ENCODE data around the gene P2RY2. TPM values are rescaled to one million over a fixed set of nuclear protein-coding genes. Genes with fewer than 3 reads are reported as not detected.

P2RY2 gene
- total RNA-seq, 2 experiments from 2014 or later, result not detected

GRCh38 chr11:73233692-73234470 is 15.8 kb downstream of the P2RY2 start:
- no peak for DNase-seq
- Mint-ChIP-seq H3K27ac (no peak overlapping the region), H3K36me3 (no peaks in the 10 kb centered on the region), H3K4me1 (ENCODE audit: low read depth) (no peaks in the 10 kb centered on the region), H3K4me3 (no peak overlapping the region), H3K27me3 (no peaks in the 10 kb centered on the region), H3K9me3 (no peaks in the 10 kb centered on the region)
- ChIA-PET CTCF (interaction anchor here (1.5 kb wide), 1 partner anchor 9 kb away, joined by 6 read pairs; no protein-coding TSS in a partner anchor), POLR2A (no interaction called here)
- intact Hi-C loops (cut with micrococcal nuclease), result no loop called here

GRCh38 chr11:73234471-73235181 is 16.5 kb downstream of the P2RY2 start:
- no peaks in the 10 kb centered on the region for H3K27me3 Mint-ChIP-seq
- no peak for DNase-seq
- POLR2A ChIA-PET, result no interaction called here
- H3K27ac Mint-ChIP-seq, result no peak overlapping the region
- no peaks in the 10 kb centered on the region for H3K36me3 Mint-ChIP-seq
- H3K4me3 Mint-ChIP-seq, result no peak overlapping the region
- CTCF ChIA-PET, result interaction anchor here (2.1 kb wide), 1 partner anchor 22 kb away, joined by 4 read pairs; no protein-coding TSS in a partner anchor
- H3K9me3 Mint-ChIP-seq, result no peaks in the 10 kb centered on the region
- intact Hi-C loops (cut with micrococcal nuclease), result no loop called here
- H3K4me1 Mint-ChIP-seq (ENCODE audit: low read depth), result no peaks in the 10 kb centered on the region

- CTCF ChIA-PET, result interaction anchor here (1.2 to 2.4 kb wide), 4 partner anchors 10 to 116 kb away, joined by 3 to 17 read pairs (median 4); no protein-coding TSS in a partner anchor
- no peaks in the 10 kb centered on the region for H3K4me1 Mint-ChIP-seq (ENCODE audit: low read depth)
- no peak overlapping the region for H3K27ac Mint-ChIP-seq
- no peak overlapping the region for H3K4me3 Mint-ChIP-seq
- intact Hi-C loops (cut with micrococcal nuclease), result no loop called here
- H3K36me3 Mint-ChIP-seq, result no peaks in the 10 kb centered on the region
- POLR2A ChIA-PET, result no interaction called here
- DNase-seq, result no peak
- no peaks in the 10 kb centered on the region for H3K27me3 Mint-ChIP-seq
- no peaks in the 10 kb centered on the region for H3K9me3 Mint-ChIP-seq
These were observed 17.2 kb downstream of the P2RY2 start for GRCh38 chr11:73235236-73235786.

- Mint-ChIP-seq H3K36me3 (no peaks in the 10 kb centered on the region), H3K9me3 (no peaks in the 10 kb centered on the region), H3K27me3 (peaks cover 3% of the 10 kb centered on the region), H3K4me1 (ENCODE audit: low read depth) (no peaks in the 10 kb centered on the region), H3K4me3 (no peak overlapping the region), H3K27ac (no peak overlapping the region)
- ChIA-PET CTCF (interaction anchor here (1.0 to 2.4 kb wide), 10 partner anchors 9 to 405 kb away, joined by 3 to 17 read pairs (median 4); no protein-coding TSS in a partner anchor), POLR2A (interaction anchor here (1.3 kb wide), 1 partner anchor 454 kb away, joined by 3 read pairs; no protein-coding TSS in a partner anchor)
- DNase-seq, result no peak
- intact Hi-C loops (cut with micrococcal nuclease), result no loop called here
These were observed 18.2 kb downstream of the P2RY2 start for GRCh38 chr11:73236205-73236765.

GRCh38 chr11:73236854-73237253 is 18.8 kb downstream of the P2RY2 start:
- intact Hi-C loops (cut with micrococcal nuclease), result no loop called here
- Mint-ChIP-seq H3K9me3 (no peaks in the 10 kb centered on the region), H3K27me3 (peaks cover 3% of the 10 kb centered on the region), H3K4me1 (ENCODE audit: low read depth) (no peaks in the 10 kb centered on the region), H3K36me3 (no peaks in the 10 kb centered on the region), H3K4me3 (no peak overlapping the region), H3K27ac (no peak overlapping the region)
- CTCF ChIA-PET, result interaction anchor here (0.7 to 2.4 kb wide), 11 partner anchors 8 to 406 kb away, joined by 3 to 17 read pairs (median 3); no protein-coding TSS in a partner anchor
- DNase-seq, result peak; percentile 59
- POLR2A ChIA-PET, result interaction anchor here (1.3 kb wide), 1 partner anchor 454 kb away, joined by 3 read pairs; no protein-coding TSS in a partner anchor

GRCh38 chr11:73237471-73238290 is 19.6 kb downstream of the P2RY2 start:
- no peak for DNase-seq
- H3K27ac Mint-ChIP-seq, result no peak overlapping the region
- intact Hi-C loops (cut with micrococcal nuclease), result no loop called here
- CTCF ChIA-PET, result interaction anchor here (0.7 to 2.4 kb wide), 9 partner anchors 9 to 407 kb away, joined by 3 to 17 read pairs (median 3); no protein-coding TSS in a partner anchor
- POLR2A ChIA-PET, result no interaction called here
- H3K4me3 Mint-ChIP-seq, result no peak overlapping the region
- peaks cover 6% of the 10 kb centered on the region for H3K27me3 Mint-ChIP-seq
- H3K9me3 Mint-ChIP-seq, result no peaks in the 10 kb centered on the region
- no peaks in the 10 kb centered on the region for H3K4me1 Mint-ChIP-seq (ENCODE audit: low read depth)
- H3K36me3 Mint-ChIP-seq, result no peaks in the 10 kb centered on the region

GRCh38 chr11:73239111-73239521 is 21.0 kb downstream of the P2RY2 start:
- Mint-ChIP-seq H3K4me3 (no peak overlapping the region), H3K27me3 (peaks cover 6% of the 10 kb centered on the region), H3K27ac (no peak overlapping the region), H3K36me3 (no peaks in the 10 kb centered on the region), H3K9me3 (no peaks in the 10 kb centered on the region), H3K4me1 (ENCODE audit: low read depth) (no peaks in the 10 kb centered on the region)
- no peak for DNase-seq
- intact Hi-C loops (cut with micrococcal nuclease), result no loop called here
- ChIA-PET CTCF (no interaction called here), POLR2A (no interaction called here)

GRCh38 chr11:73239571-73240189 is 21.6 kb downstream of the P2RY2 start:
- no peak overlapping the region for H3K27ac Mint-ChIP-seq
- DNase-seq, result no peak
- H3K4me1 Mint-ChIP-seq (ENCODE audit: low read depth), result no peaks in the 10 kb centered on the region
- no peaks in the 10 kb centered on the region for H3K9me3 Mint-ChIP-seq
- intact Hi-C loops (cut with micrococcal nuclease), result loop anchor here (10.0 kb wide), 1 partner anchor 515 kb away; no protein-coding TSS in a partner anchor
- no peak overlapping the region for H3K4me3 Mint-ChIP-seq
- ChIA-PET POLR2A (no interaction called here), CTCF (no interaction called here)
- no peaks in the 10 kb centered on the region for H3K36me3 Mint-ChIP-seq
- peaks cover 6% of the 10 kb centered on the region for H3K27me3 Mint-ChIP-seq

- intact Hi-C loops (cut with micrococcal nuclease), result loop anchor here (10.0 kb wide), 1 partner anchor 515 kb away; no protein-coding TSS in a partner anchor
- POLR2A ChIA-PET, result no interaction called here
- no peaks in the 10 kb centered on the region for H3K36me3 Mint-ChIP-seq
- DNase-seq, result no peak
- H3K4me1 Mint-ChIP-seq (ENCODE audit: low read depth), result no peaks in the 10 kb centered on the region
- no peaks in the 10 kb centered on the region for H3K9me3 Mint-ChIP-seq
- H3K27ac Mint-ChIP-seq, result no peak overlapping the region
- CTCF ChIA-PET, result interaction anchor here (2.9 kb wide), 1 partner anchor 55 kb away, joined by 19 read pairs; no protein-coding TSS in a partner anchor
- H3K4me3 Mint-ChIP-seq, result no peak overlapping the region
- H3K27me3 Mint-ChIP-seq, result peaks cover 6% of the 10 kb centered on the region
These were observed 22.2 kb downstream of the P2RY2 start for GRCh38 chr11:73240190-73240781.

- no peak overlapping the region for H3K4me3 Mint-ChIP-seq
- POLR2A ChIA-PET, result no interaction called here
- no peaks in the 10 kb centered on the region for H3K36me3 Mint-ChIP-seq
- no peaks in the 10 kb centered on the region for H3K4me1 Mint-ChIP-seq (ENCODE audit: low read depth)
- DNase-seq, result no peak
- intact Hi-C loops (cut with micrococcal nuclease), result loop anchor here (10.0 kb wide), 1 partner anchor 516 kb away; no protein-coding TSS in a partner anchor
- no peaks in the 10 kb centered on the region for H3K9me3 Mint-ChIP-seq
- H3K27me3 Mint-ChIP-seq, result peaks cover 6% of the 10 kb centered on the region
- H3K27ac Mint-ChIP-seq, result no peak overlapping the region
- CTCF ChIA-PET, result interaction anchor here (2.9 kb wide), 1 partner anchor 56 kb away, joined by 19 read pairs; no protein-coding TSS in a partner anchor
These were observed 23.2 kb downstream of the P2RY2 start for GRCh38 chr11:73241300-73241699.
